ENCODE measurements around the gene CRIM1.

- TF ChIP-seq CTCF (IDR thresholded peaks at IDR 0.05), result no peak
- TF ChIP-seq GABPB1 (CRISPR knock-in tag; IDR thresholded peaks at IDR 0.05), result no peak
- TF ChIP-seq E2F1 (CRISPR knock-in tag; IDR thresholded peaks at IDR 0.05), result no peak
Measured at GRCh38 chr2:36339607-36340218, 15.9 kb upstream of the CRIM1 start.
